ENCODE results near the gene PVALEF. TPM values are rescaled to one million over a fixed set of nuclear protein-coding genes. Genes with fewer than 3 reads are reported as not detected.

PVALEF gene
- total RNA-seq, 1 experiment from 2014 or later = not detected

DNA sequence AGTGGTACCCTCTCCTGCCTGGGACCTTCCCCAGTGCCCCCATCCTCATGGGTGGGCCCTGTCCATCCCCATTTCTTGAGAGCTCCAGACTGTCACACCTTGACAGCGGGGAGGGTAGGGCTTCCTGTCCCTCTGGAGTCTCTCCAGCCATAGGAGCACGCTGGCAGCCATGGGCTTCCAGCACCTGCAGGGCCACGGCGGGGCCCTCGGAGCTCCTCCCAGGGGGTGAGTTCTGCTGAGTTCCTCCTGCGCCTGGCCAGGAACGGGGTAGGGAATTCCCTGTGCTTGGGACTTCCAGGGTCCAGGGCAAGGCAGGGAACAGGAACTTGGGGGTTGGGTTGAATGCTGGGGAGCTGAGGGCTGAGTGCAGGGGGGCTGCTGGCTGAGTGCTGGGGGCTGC lies 23.7 kb downstream of the PVALEF start:
- no peak overlapping the region for H2BK120ac ChIP-seq (ENCODE audit: low read depth, low read length, poor library complexity, severe bottlenecking)
- no peak overlapping the region for H2AK5ac ChIP-seq (ENCODE audit: insufficient read length, low read length)
- no peak overlapping the region for H3K27ac ChIP-seq (ENCODE audit: insufficient read length, low read depth, low read length)
- no peak overlapping the region for H4K8ac ChIP-seq (replicated peaks; ENCODE audit: insufficient read length, low read depth, low read length)
- Mint-ChIP-seq H3K27me3 (ENCODE audit: low read depth) (no peaks in the 10 kb centered on the region), H3K36me3 (ENCODE audit: insufficient read depth in 1 of 3, low read depth in 3 of 3) (peaks cover 0 to 6% (median 4%) of the 10 kb centered on the region in 3 experiments; a peak in 4 of 7 replicates), H3K4me1 (peaks cover 2 to 4% of the 10 kb centered on the region in 2 experiments; a peak in 1 of 4 replicates), H3K27ac (no peak overlapping the region), H3K9me3 (no peaks in the 10 kb centered on the region), H3K4me3 (no peak overlapping the region)
- no peaks in the 10 kb centered on the region for H3K9me3 ChIP-seq (ENCODE audit: control insufficient read depth, low read depth, low read length)
- no peak for DNase-seq
- H4K91ac ChIP-seq (ENCODE audit: insufficient read length, low read depth, low read length) = no peak overlapping the region
- H2BK12ac ChIP-seq (ENCODE audit: insufficient read length, low read depth, low read length) = no peak overlapping the region
- H3K79me2 ChIP-seq (ENCODE audit: insufficient read depth, low read length) = no peaks in the 10 kb centered on the region
- WGBS (ENCODE audit: extremely low coverage, insufficient read length, low lambda C conversion rate) = no CpG with 5 or more reads among the region's 7 CpGs
- H3K4me2 ChIP-seq (ENCODE audit: insufficient read depth, insufficient read length, low read length) = no peak overlapping the region
- TF ChIP-seq, protein P1, sequence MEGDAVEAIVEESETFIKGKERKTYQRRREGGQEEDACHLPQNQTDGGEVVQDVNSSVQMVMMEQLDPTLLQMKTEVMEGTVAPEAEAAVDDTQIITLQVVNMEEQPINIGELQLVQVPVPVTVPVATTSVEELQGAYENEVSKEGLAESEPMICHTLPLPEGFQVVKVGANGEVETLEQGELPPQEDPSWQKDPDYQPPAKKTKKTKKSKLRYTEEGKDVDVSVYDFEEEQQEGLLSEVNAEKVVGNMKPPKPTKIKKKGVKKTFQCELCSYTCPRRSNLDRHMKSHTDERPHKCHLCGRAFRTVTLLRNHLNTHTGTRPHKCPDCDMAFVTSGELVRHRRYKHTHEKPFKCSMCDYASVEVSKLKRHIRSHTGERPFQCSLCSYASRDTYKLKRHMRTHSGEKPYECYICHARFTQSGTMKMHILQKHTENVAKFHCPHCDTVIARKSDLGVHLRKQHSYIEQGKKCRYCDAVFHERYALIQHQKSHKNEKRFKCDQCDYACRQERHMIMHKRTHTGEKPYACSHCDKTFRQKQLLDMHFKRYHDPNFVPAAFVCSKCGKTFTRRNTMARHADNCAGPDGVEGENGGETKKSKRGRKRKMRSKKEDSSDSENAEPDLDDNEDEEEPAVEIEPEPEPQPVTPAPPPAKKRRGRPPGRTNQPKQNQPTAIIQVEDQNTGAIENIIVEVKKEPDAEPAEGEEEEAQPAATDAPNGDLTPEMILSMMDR (conservative IDR thresholded peaks at IDR 0.05) = no peak
- no peaks in the 10 kb centered on the region for H3K4me1 ChIP-seq (ENCODE audit: insufficient read depth, low read length)
- no peak overlapping the region for H2BK20ac ChIP-seq (ENCODE audit: low read depth, low read length, poor library complexity, severe bottlenecking)
- no peak overlapping the region for H2BK5ac ChIP-seq (ENCODE audit: insufficient read length, low read length)
- no peak overlapping the region for H2BK15ac ChIP-seq (ENCODE audit: low read depth, low read length)
- no peak overlapping the region for H3K4ac ChIP-seq (ENCODE audit: low read depth, low read length)
- no peak overlapping the region for H2AFZ ChIP-seq (ENCODE audit: low read length)
- H3K23ac ChIP-seq (ENCODE audit: insufficient read length, low read depth, low read length) = no peak overlapping the region
- H3K56ac ChIP-seq (ENCODE audit: insufficient read length, low read depth, low read length) = no peak overlapping the region
- no peak overlapping the region for H3K9ac ChIP-seq (ENCODE audit: extremely low read depth, insufficient read length, low read length)
- H3K14ac ChIP-seq (ENCODE audit: insufficient read depth, low read length) = no peak overlapping the region
- H3T11ph ChIP-seq (ENCODE audit: low read length) = no peak overlapping the region
- H4K5ac ChIP-seq (ENCODE audit: insufficient read length, low read depth, low read length) = no peak overlapping the region
- no peaks in the 10 kb centered on the region for H3K23me2 ChIP-seq (ENCODE audit: insufficient read length, low read depth, low read length, poor library complexity, severe bottlenecking)
- H4K20me1 ChIP-seq (ENCODE audit: control insufficient read depth, insufficient read depth, insufficient read length) = no peaks in the 10 kb centered on the region
- H3K18ac ChIP-seq (ENCODE audit: insufficient read length, low read depth, low read length) = no peak overlapping the region
- H3K27me3 ChIP-seq (ENCODE audit: insufficient read depth, low read length) = no peaks in the 10 kb centered on the region
- H3K79me1 ChIP-seq (ENCODE audit: insufficient read depth, low read depth, low read length, poor library complexity, severe bottlenecking) = no peaks in the 10 kb centered on the region

Data from H9 (cell line).